OCI-LY1 (cell line): ENCODE results near the gene SLC7A14.

Source experiments
- H2AFZ ChIP-seq: fragments of 200-600 bp; sonication (generic), shearing (Covaris generic); 2 replicates; pipeline ENCODE4 v1.6.0; 2014; ENCODE audit warnings: antibody characterized with exemption, mild to moderate bottlenecking, low read length
- H3F3A ChIP-seq: fragments of 200-600 bp; sonication (generic), shearing (Covaris generic); 2 replicates; pipeline ENCODE4 v1.6.0; 2014; ENCODE audit warnings: mild to moderate bottlenecking, antibody characterized with exemption, low read length, moderate library complexity; ENCODE audit not compliant: insufficient read depth
- H3K27ac ChIP-seq: fragments of 200-600 bp; sonication (generic); 2 replicates; pipeline ENCODE4 v1.5.1; 2014; ENCODE audit warnings: low read length, mixed run types, mild to moderate bottlenecking, low read depth; ENCODE audit not compliant: poor library complexity, severe bottlenecking
- H3K27me3 ChIP-seq: fragments of 200-600 bp; sonication (generic); 2 replicates; pipeline ENCODE4 v1.6.0; 2014; ENCODE audit warnings: antibody characterized with exemption, mild to moderate bottlenecking, low read length, moderate library complexity; ENCODE audit not compliant: insufficient read depth
- H3K36me3 ChIP-seq: fragments of 200-600 bp; sonication (generic); 2 replicates; pipeline ENCODE4 v1.6.1; 2014; ENCODE audit warnings: mild to moderate bottlenecking, antibody characterized with exemption, low read length, moderate library complexity, mixed read lengths; ENCODE audit not compliant: insufficient read depth
- H3K4me1 ChIP-seq: fragments of 200-600 bp; sonication (generic); 2 replicates; pipeline ENCODE4 v1.5.1; 2014; ENCODE audit warnings: mild to moderate bottlenecking, low read length, moderate library complexity; ENCODE audit not compliant: insufficient read depth, severe bottlenecking
- H3K4me2 ChIP-seq: fragments of 200-600 bp; sonication (generic), shearing (Covaris generic); 2 replicates; pipeline ENCODE4 v1.6.1; 2014; ENCODE audit warnings: low read length
- H3K4me3 ChIP-seq: fragments of 200-600 bp; sonication (generic); 2 replicates; pipeline ENCODE4 v1.5.1; 2014; ENCODE audit warnings: low read length, low read depth, mild to moderate bottlenecking, mixed read lengths; ENCODE audit not compliant: poor library complexity, severe bottlenecking
- H3K79me2 ChIP-seq: fragments of 200-600 bp; shearing (Covaris generic); 2 replicates; pipeline ENCODE4 v1.6.1; 2016; ENCODE audit warnings: mixed run types, low read length, mixed read lengths; ENCODE audit not compliant: insufficient read depth
- H3K9ac ChIP-seq: fragments of 200-600 bp; sonication (generic), shearing (Covaris generic); 2 replicates; pipeline ENCODE4 v1.6.1; 2014; ENCODE audit warnings: mild to moderate bottlenecking, low read length, mixed read lengths
- H3K9me2 ChIP-seq: fragments of 200-600 bp; sonication (generic), shearing (Covaris generic); 2 replicates; pipeline ENCODE4 v1.6.1; 2014; ENCODE audit warnings: low read depth, mild to moderate bottlenecking, low read length, mixed read lengths
- H3K9me3 ChIP-seq: fragments of 200-600 bp; shearing (Covaris generic); 2 replicates; pipeline ENCODE4 v1.6.1; 2014; ENCODE audit warnings: low read length, mixed read lengths
- H4K20me1 ChIP-seq: fragments of 200-600 bp; sonication (generic), shearing (Covaris generic); 2 replicates; pipeline ENCODE4 v1.6.0; 2016; ENCODE audit warnings: mild to moderate bottlenecking, low read length; ENCODE audit not compliant: insufficient read depth
- CTCF ChIP-seq: fragments of 200-600 bp; sonication (generic), shearing (Covaris generic); IDR thresholded peaks from 2 replicates; pipeline ENCODE4 v1.5.1; 2017; ENCODE audit warnings: mild to moderate bottlenecking, antibody characterized with exemption, low read length, moderate library complexity, mixed read lengths
- EZH2 ChIP-seq: fragments of 200-600 bp; sonication (generic), shearing (Covaris generic); IDR thresholded peaks from 2 replicates; pipeline ENCODE4 v1.8.0; 2017; ENCODE audit warnings: borderline replicate concordance, mixed run types, mild to moderate bottlenecking, antibody characterized with exemption, low read length, moderate library complexity, mixed read lengths

SLC7A14 gene

DNA sequence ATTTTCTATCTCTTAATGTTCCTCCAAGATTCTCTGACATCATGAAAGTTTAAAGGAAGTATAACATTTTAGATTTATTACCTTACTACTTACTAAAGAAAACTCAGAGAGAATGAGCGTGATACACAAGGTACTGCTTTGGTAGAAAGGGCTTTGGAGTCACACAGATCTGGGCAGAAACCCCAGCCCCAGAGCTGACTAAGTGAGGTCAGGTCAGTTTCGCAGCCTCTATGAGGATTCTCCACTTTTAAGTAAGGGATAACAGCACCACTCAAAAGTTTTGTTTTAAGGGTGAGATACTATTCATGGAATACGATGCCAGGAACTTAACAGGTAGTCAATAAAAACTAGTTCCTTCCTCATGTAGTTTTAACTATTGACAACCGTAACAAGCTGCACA is 91.1 kb downstream of the SLC7A14 start:
- H3K36me3 ChIP-seq, result no peaks in the 10 kb centered on the region
- no peaks in the 10 kb centered on the region for H3K9me2 ChIP-seq
- H3K4me1 ChIP-seq, result no peaks in the 10 kb centered on the region

GRCh38 chr3:170493712-170494182 is 92.1 kb downstream of the SLC7A14 start:
- H3K4me2 ChIP-seq, result no peak overlapping the region
- H3K79me2 ChIP-seq, result no peaks in the 10 kb centered on the region
- no peak overlapping the region for H3K9ac ChIP-seq
- no peaks in the 10 kb centered on the region for H3K4me1 ChIP-seq
- H3K9me3 ChIP-seq, result no peaks in the 10 kb centered on the region
- TF ChIP-seq CTCF, result no peak
- TF ChIP-seq EZH2, result no peak
- no peak overlapping the region for H3K4me3 ChIP-seq
- no peak overlapping the region for H3K27ac ChIP-seq
- H2AFZ ChIP-seq, result no peak overlapping the region
- H4K20me1 ChIP-seq, result no peaks in the 10 kb centered on the region
- H3K9me2 ChIP-seq, result no peaks in the 10 kb centered on the region
- no peaks in the 10 kb centered on the region for H3K36me3 ChIP-seq
- H3F3A ChIP-seq, result no peaks in the 10 kb centered on the region
- H3K27me3 ChIP-seq, result no peaks in the 10 kb centered on the region

More for the DNA sequence above, 91.1 kb downstream of the SLC7A14 start:
- H3K27me3 ChIP-seq, result no peaks in the 10 kb centered on the region
- no peaks in the 10 kb centered on the region for H3K9me3 ChIP-seq
- no peak overlapping the region for H3K4me2 ChIP-seq
- no peak overlapping the region for H3K9ac ChIP-seq
- TF ChIP-seq CTCF (no peak), EZH2 (no peak)
- no peaks in the 10 kb centered on the region for H3K79me2 ChIP-seq
- H3K4me3 ChIP-seq, result no peak overlapping the region
- no peaks in the 10 kb centered on the region for H3F3A ChIP-seq
- no peak overlapping the region for H3K27ac ChIP-seq
- H2AFZ ChIP-seq, result no peak overlapping the region
- H4K20me1 ChIP-seq, result no peaks in the 10 kb centered on the region

- no peak overlapping the region for H3K4me3 ChIP-seq
- no peak overlapping the region for H2AFZ ChIP-seq
- H3K9me3 ChIP-seq, result no peaks in the 10 kb centered on the region
- TF ChIP-seq CTCF (no peak), EZH2 (no peak)
- H3K79me2 ChIP-seq, result no peaks in the 10 kb centered on the region
- no peak overlapping the region for H3K4me2 ChIP-seq
- no peaks in the 10 kb centered on the region for H3F3A ChIP-seq
- no peaks in the 10 kb centered on the region for H3K27me3 ChIP-seq
- H3K36me3 ChIP-seq, result no peaks in the 10 kb centered on the region
- H3K9me2 ChIP-seq, result no peaks in the 10 kb centered on the region
- H3K27ac ChIP-seq, result no peak overlapping the region
- no peaks in the 10 kb centered on the region for H3K4me1 ChIP-seq
- no peaks in the 10 kb centered on the region for H4K20me1 ChIP-seq
- no peak overlapping the region for H3K9ac ChIP-seq
These were observed 94.0 kb downstream of the SLC7A14 start for GRCh38 chr3:170491901-170492300.
